CD14-positive monocyte (primary cell): ENCODE data around the gene TSPEAR. TPM values are rescaled to one million over a fixed set of nuclear protein-coding genes. Genes with fewer than 3 reads are reported as not detected.
"Not testable (repeated sequence)": the region's sequence is repeated elsewhere in the genome, so short reads cannot be mapped to it uniquely, and the experiment has no call there.

Source experiments
- DNase-seq, 3 donors: peaks; one replicate each; pipeline ENCODE4 v3.0.0-alpha.2; 2011 to 2022
- H2AFZ ChIP-seq: 2 replicates; pipeline ENCODE4 v1.6.0; 2012; ENCODE audit warnings: mild to moderate bottlenecking, low read depth, low read length, inconsistent platforms; ENCODE audit not compliant: insufficient read depth, poor library complexity, severe bottlenecking
- H3K27ac ChIP-seq, 2 donors: 1 replicate in 1 of 2; 2 replicates in 1 of 2; pipeline ENCODE4 v1.5.1; 2012 to 2013; ENCODE audit warnings: low read length in 2 of 2, control low read depth in 1 of 2, inconsistent platforms in 1 of 2, low read depth in 1 of 2, mild to moderate bottlenecking in 1 of 2
- H3K27me3 ChIP-seq, 2 donors: one replicate each; pipeline versions ENCODE4 v1.6.0 to v1.6.1; 2011 to 2013; ENCODE audit warnings: low read length in 2 of 2; ENCODE audit not compliant: control insufficient read depth in 2 of 2, insufficient read depth in 2 of 2
- H3K36me3 ChIP-seq, 2 donors: replicated peaks in 1 of 2; 1 replicate in 1 of 2; 2 replicates in 1 of 2; pipeline versions ENCODE4 v1.5.1 to v1.6.1; 2012 to 2013; ENCODE audit warnings: low read length in 2 of 2, control low read depth in 1 of 2, inconsistent platforms in 1 of 2, mild to moderate bottlenecking in 1 of 2; ENCODE audit not compliant: insufficient read depth in 2 of 2, control insufficient read depth in 1 of 2
- H3K4me1 ChIP-seq, 2 donors: 1 replicate in 1 of 2; 2 replicates in 1 of 2; pipeline versions ENCODE4 v1.5.1 to v1.6.1; 2012 to 2013; ENCODE audit warnings: low read length in 2 of 2, control low read depth in 1 of 2, inconsistent platforms in 1 of 2, mild to moderate bottlenecking in 1 of 2, moderate library complexity in 1 of 2; ENCODE audit not compliant: insufficient read depth in 2 of 2, control insufficient read depth in 1 of 2
- H3K4me2 ChIP-seq: replicated peaks from 2 replicates; pipeline ENCODE3; 2012; ENCODE audit warnings: low read length, moderate library complexity, mild to moderate bottlenecking; ENCODE audit not compliant: poor library complexity, severe bottlenecking; ENCODE audit errors: extremely low read depth
- H3K4me3 ChIP-seq, 3 experiments: fragments of 200-600 bp in 1 of 3; sonication (generic) in 1 of 3; replicated peaks in 1 of 3; 1 replicate in 2 of 3; 2 replicates in 1 of 3; pipeline ENCODE4 v1.5.1; 2011 to 2013; ENCODE audit warnings: low read length in 3 of 3, mild to moderate bottlenecking in 3 of 3, control low read depth in 2 of 3, low read depth in 2 of 3, inconsistent platforms in 1 of 3, moderate library complexity in 1 of 3
- H3K79me2 ChIP-seq: 2 replicates; pipeline ENCODE4 v1.6.0; 2012; ENCODE audit warnings: mild to moderate bottlenecking, control low read depth, inconsistent platforms, low read length, moderate library complexity; ENCODE audit not compliant: insufficient read depth
- H3K9ac ChIP-seq: 2 replicates; pipeline ENCODE4 v1.6.0; 2017; ENCODE audit warnings: low read length, mild to moderate bottlenecking; ENCODE audit not compliant: insufficient read depth, poor library complexity, severe bottlenecking
- H3K9me3 ChIP-seq, 2 donors: replicated peaks in 1 of 2; 1 replicate in 1 of 2; 2 replicates in 1 of 2; pipeline versions ENCODE4 v1.5.1 to v1.6.1; 2012 to 2013; ENCODE audit warnings: low read length in 2 of 2, control low read depth in 1 of 2; ENCODE audit not compliant: control insufficient read depth in 1 of 2, insufficient read depth in 1 of 2
- H4K20me1 ChIP-seq: 2 replicates; pipeline ENCODE4 v1.6.0; 2012; ENCODE audit warnings: mild to moderate bottlenecking, low read length, control low read depth, moderate library complexity; ENCODE audit not compliant: insufficient read depth
- H3K27ac Mint-ChIP-seq, 7 donors: one replicate each; pipeline ENCODE4 v1.8.0; 2020; ENCODE audit warnings: mild to moderate bottlenecking in 7 of 7, mixed read lengths in 7 of 7, moderate library complexity in 6 of 7, inconsistent platforms in 2 of 7
- H3K27me3 Mint-ChIP-seq, 3 donors: one replicate each; pipeline ENCODE4 v1.8.0; 2021 to 2022; ENCODE audit warnings: low read depth in 3 of 3, mild to moderate bottlenecking in 3 of 3, mixed read lengths in 3 of 3, moderate library complexity in 3 of 3, inconsistent platforms in 1 of 3
- H3K36me3 Mint-ChIP-seq, 2 donors: one replicate each; pipeline ENCODE4 v1.8.0; 2020; ENCODE audit warnings: mixed read lengths in 2 of 2, inconsistent platforms in 1 of 2, mild to moderate bottlenecking in 1 of 2
- H3K4me1 Mint-ChIP-seq: one replicate; pipeline ENCODE4 v1.8.0; 2020; ENCODE audit warnings: mild to moderate bottlenecking, mixed read lengths
- H3K4me3 Mint-ChIP-seq, 2 donors: one replicate each; pipeline ENCODE4 v1.8.0; 2020; ENCODE audit warnings: mild to moderate bottlenecking in 2 of 2, mixed read lengths in 2 of 2, moderate library complexity in 1 of 2
- H3K9me3 Mint-ChIP-seq, 7 donors: one replicate each; pipeline ENCODE4 v1.8.0; 2020 to 2022; ENCODE audit warnings: mixed read lengths in 7 of 7, mild to moderate bottlenecking in 6 of 7, moderate library complexity in 6 of 7, inconsistent platforms in 2 of 7
- WGBS: methylation state at CpG from one replicate; pipeline ENCODE4 v1.1.5; 2013; ENCODE audit warnings: missing lambda C conversion rate; ENCODE audit not compliant: insufficient coverage; 5-methylcytosine and 5-hydroxymethylcytosine counted together
- intact Hi-C, 2 donors: fragments of 100-400 bp; cut with micrococcal nuclease; formaldehyde crosslinking; loops; one replicate each; pipeline versions ENCODE4 v1.15.0 to v1.15.1; 2023
- polyA plus RNA-seq, 3 donors: library from polyadenylated mRNA; depleted of rRNA in 1 of 3; unstranded in 2 of 3; stranded (reverse) in 1 of 3; fragments of 300-500 nt in 2 of 3; fragments of >200 nt in 1 of 3; fragmentation: Illumina TruSeq in 2 of 3; gene quantifications; 1 replicate in 2 of 3; 2 replicates in 1 of 3; pipeline ENCODE4 v1.2.3, GENCODE V29; 2012 to 2021
- TF ChIP-seq, protein P1 (sequence below): fragments of 200-600 bp; IDR thresholded peaks from one replicate; pipeline ENCODE4 v1.8.0; 2022; ENCODE audit warnings: antibody characterized with exemption, mild to moderate bottlenecking

The TSPEAR gene
- polyA plus RNA-seq, 3 donors = not detected

- H3K27ac ChIP-seq = no peak overlapping the region
- no peak overlapping the region for H3K4me3 ChIP-seq
- WGBS = 36% methylated on average over 7 of the region's 14 CpGs
- no peak overlapping the region for H3K27ac Mint-ChIP-seq
- no peaks in the 10 kb centered on the region for H3K4me1 Mint-ChIP-seq
- H3K4me2 ChIP-seq = no peak overlapping the region
- H4K20me1 ChIP-seq = no peaks in the 10 kb centered on the region
- no peak overlapping the region for H3K4me3 Mint-ChIP-seq
- TF ChIP-seq, protein P1, sequence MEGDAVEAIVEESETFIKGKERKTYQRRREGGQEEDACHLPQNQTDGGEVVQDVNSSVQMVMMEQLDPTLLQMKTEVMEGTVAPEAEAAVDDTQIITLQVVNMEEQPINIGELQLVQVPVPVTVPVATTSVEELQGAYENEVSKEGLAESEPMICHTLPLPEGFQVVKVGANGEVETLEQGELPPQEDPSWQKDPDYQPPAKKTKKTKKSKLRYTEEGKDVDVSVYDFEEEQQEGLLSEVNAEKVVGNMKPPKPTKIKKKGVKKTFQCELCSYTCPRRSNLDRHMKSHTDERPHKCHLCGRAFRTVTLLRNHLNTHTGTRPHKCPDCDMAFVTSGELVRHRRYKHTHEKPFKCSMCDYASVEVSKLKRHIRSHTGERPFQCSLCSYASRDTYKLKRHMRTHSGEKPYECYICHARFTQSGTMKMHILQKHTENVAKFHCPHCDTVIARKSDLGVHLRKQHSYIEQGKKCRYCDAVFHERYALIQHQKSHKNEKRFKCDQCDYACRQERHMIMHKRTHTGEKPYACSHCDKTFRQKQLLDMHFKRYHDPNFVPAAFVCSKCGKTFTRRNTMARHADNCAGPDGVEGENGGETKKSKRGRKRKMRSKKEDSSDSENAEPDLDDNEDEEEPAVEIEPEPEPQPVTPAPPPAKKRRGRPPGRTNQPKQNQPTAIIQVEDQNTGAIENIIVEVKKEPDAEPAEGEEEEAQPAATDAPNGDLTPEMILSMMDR = no peak
- H3K9ac ChIP-seq = no peak overlapping the region
- no peaks in the 10 kb centered on the region for H3K9me3 ChIP-seq
- no peaks in the 10 kb centered on the region for H3K79me2 ChIP-seq
- no peak overlapping the region for H2AFZ ChIP-seq
- H3K9me3 Mint-ChIP-seq = peaks cover 0 to 2% (median 0%) of the 10 kb centered on the region in 7 donors
- H3K27me3 Mint-ChIP-seq = peaks cover 12 to 24% (median 17%) of the 10 kb centered on the region in 3 donors
- no peak for DNase-seq
- no peaks in the 10 kb centered on the region for H3K4me1 ChIP-seq
- no peaks in the 10 kb centered on the region for H3K27me3 ChIP-seq
- H3K36me3 ChIP-seq = no peaks in the 10 kb centered on the region
- no peaks in the 10 kb centered on the region for H3K36me3 Mint-ChIP-seq
- intact Hi-C loops = no loop called here
Observed at GRCh38 chr21:44686000-44686781, 25.2 kb downstream of the TSPEAR start.

- H3K9me3 ChIP-seq, H3K36me3 ChIP-seq, H2AFZ ChIP-seq, intact Hi-C loops, H3K4me3 Mint-ChIP-seq, H3K4me1 ChIP-seq, DNase-seq, H3K27me3 ChIP-seq, H3K9me3 Mint-ChIP-seq, H3K4me3 ChIP-seq, H3K27ac Mint-ChIP-seq, H3K4me2 ChIP-seq, H4K20me1 ChIP-seq, H3K9ac ChIP-seq, H3K27ac ChIP-seq, H3K79me2 ChIP-seq, H3K4me1 Mint-ChIP-seq, H3K36me3 Mint-ChIP-seq: not testable (repeated sequence)
- H3K27me3 Mint-ChIP-seq = peaks cover 10 to 22% (median 11%) of the 10 kb centered on the region in 3 donors
- no CpG with 5 or more reads among the region's 6 CpGs for WGBS
Observed at GRCh38 chr21:44685050-44685449, 26.3 kb downstream of the TSPEAR start.
